NCI-H187 treated with DMSO at 0.1 percent for 48 hours (cell line): ENCODE results near the gene MR1.

Experiments used
- DNase-seq: peaks from one replicate; lab custom pipeline; 2025; lab: John Stamatoyannopoulos, UW

The MR1 gene

DNA sequence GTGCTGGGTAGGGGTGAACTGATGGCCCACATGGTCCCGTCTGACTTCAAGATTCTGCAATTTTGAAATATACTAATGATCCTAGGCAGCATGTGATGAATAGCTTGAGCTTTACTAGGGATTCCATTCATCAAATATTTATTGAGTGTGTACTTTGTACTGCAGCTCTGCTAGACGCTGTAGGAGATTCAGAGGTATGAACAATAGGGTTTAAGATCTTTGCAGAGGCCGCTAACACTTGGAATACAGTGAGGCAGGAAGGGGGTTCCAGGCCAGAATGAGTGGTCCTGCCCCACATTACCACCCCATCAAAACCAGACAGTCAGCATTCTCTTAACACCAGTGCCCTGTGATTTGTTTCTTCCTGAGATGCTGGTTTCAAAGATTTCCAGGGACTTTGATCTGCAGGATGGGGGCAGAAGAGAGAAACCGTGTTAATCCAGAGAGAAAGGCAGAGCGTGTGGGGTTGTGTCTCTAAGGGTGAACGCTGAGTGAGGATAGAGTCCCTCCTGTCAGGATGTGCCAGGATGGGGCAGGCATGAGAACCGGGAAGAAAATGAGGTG, 74.6 kb downstream of the MR1 start:
- DNase-seq, result no peak

DNA sequence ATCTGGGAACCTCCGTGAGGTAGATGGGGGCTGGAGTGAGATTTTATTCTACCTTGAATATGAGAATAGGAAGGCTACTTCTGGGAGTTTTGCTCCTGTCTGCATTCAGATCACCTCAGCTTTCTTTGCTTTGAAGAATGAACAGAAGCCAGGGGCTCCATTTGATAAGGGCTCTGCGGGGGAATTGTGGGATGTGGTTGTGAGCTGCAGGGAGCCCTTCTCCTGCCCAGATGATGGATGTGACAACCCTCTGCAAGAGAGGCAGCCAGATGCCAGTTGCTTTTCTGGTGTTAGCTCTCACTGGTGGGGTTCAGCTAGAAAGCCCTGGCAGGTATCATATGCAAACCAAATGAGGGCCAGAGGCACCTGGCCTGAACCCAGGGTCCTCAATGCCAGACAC, 76.2 kb downstream of the MR1 start:
- DNase-seq, result no peak
